ENCODE data around the gene JMJD1C. TPM values are rescaled to one million over a fixed set of nuclear protein-coding genes. Genes with fewer than 3 reads are reported as not detected.
"Not testable (repeated sequence)": the region's sequence is repeated elsewhere in the genome, so short reads cannot be mapped to it uniquely, and the experiment has no call there.

JMJD1C gene
- total RNA-seq, 1 donor from 2014 or later, result 72.9 TPM

DNA sequence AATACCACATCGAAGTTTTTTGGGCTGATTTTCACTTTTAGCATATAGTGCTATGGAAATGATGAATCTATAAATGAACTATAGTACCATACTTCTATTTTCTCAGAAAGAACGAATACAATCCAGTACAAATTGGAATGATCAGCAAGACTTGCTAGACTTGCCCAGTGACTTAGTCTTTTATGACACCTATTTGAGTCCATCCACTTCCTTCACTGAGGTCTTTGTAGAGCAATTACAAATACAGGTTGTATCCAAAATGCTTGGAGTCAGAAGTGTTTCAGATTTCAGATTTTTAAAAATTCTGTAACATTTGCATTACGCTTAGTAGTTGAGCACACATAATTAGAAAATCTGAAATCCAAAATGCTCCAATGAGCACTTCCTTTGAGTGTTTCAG lies 228.4 kb downstream of the JMJD1C start:
- Mint-ChIP-seq H3K4me1 (ENCODE audit: low read depth) (peaks cover 58% of the 10 kb centered on the region), H3K27ac (ENCODE audit: unreplicated experiment) (peak overlapping the region; percentile 51)

DNA sequence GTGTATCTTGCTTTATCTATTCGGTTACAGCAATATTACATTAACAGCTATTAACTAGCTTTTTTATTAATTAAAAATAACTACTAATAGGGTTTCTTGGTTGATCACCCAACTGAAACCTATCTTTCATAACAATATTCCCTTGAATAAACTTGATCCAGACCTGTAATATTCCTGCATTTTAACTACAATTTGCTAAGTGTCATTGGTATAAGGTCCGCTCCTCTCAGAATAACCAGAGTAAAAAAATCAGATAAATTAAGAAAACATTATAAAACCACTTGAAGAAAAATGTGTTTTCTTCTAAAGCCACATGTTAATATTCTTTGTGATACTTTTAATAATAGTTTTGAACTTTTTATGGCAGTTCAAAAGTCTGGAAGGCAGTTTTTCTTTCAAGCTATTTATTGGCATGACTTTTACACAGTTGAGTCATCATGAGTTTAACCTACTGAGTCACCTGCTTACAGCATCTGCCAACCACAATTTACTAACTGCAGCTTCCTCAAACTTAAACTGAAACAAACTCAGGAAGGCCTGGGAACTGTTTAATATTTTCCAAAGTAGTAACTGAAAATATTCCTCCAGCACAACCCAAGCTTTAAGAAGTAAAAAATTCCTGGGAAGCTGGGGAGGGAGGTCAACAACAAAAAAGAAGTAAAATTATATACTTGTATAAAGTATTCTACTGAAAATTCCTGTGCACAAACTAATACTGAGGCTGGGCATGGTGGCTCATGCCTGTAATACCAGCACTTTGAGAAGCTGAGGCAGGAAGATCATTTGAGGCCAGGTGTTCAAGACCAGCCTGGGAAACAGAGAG lies 229.5 kb downstream of the JMJD1C start:
- H3K27me3 Mint-ChIP-seq (ENCODE audit: low read depth), result no peaks in the 10 kb centered on the region
- TF ChIP-seq, protein P1, sequence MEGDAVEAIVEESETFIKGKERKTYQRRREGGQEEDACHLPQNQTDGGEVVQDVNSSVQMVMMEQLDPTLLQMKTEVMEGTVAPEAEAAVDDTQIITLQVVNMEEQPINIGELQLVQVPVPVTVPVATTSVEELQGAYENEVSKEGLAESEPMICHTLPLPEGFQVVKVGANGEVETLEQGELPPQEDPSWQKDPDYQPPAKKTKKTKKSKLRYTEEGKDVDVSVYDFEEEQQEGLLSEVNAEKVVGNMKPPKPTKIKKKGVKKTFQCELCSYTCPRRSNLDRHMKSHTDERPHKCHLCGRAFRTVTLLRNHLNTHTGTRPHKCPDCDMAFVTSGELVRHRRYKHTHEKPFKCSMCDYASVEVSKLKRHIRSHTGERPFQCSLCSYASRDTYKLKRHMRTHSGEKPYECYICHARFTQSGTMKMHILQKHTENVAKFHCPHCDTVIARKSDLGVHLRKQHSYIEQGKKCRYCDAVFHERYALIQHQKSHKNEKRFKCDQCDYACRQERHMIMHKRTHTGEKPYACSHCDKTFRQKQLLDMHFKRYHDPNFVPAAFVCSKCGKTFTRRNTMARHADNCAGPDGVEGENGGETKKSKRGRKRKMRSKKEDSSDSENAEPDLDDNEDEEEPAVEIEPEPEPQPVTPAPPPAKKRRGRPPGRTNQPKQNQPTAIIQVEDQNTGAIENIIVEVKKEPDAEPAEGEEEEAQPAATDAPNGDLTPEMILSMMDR (IDR thresholded peaks at IDR 0.05), result no peak
- no peaks in the 10 kb centered on the region for H3K36me3 Mint-ChIP-seq (ENCODE audit: low read depth)
- peaks cover 59% of the 10 kb centered on the region for H3K4me1 Mint-ChIP-seq (ENCODE audit: low read depth)
- no peak overlapping the region for H3K4me3 Mint-ChIP-seq (ENCODE audit: unreplicated experiment)
- no peak for DNase-seq (ENCODE audit: low spot score)
- H3K27ac Mint-ChIP-seq (ENCODE audit: unreplicated experiment), result peak overlapping the region; percentile 90
- H3K9me3 Mint-ChIP-seq (ENCODE audit: low read depth), result no peaks in the 10 kb centered on the region

More for the DNA sequence above, 228.4 kb downstream of the JMJD1C start:
- Mint-ChIP-seq H3K27me3 (ENCODE audit: low read depth) (no peaks in the 10 kb centered on the region), H3K36me3 (ENCODE audit: low read depth) (no peaks in the 10 kb centered on the region), H3K9me3 (ENCODE audit: low read depth) (no peaks in the 10 kb centered on the region), H3K4me3 (ENCODE audit: unreplicated experiment) (no peak overlapping the region)
- TF ChIP-seq, protein P1 (IDR thresholded peaks at IDR 0.05), result no peak
- DNase-seq (ENCODE audit: low spot score), result no peak

DNA sequence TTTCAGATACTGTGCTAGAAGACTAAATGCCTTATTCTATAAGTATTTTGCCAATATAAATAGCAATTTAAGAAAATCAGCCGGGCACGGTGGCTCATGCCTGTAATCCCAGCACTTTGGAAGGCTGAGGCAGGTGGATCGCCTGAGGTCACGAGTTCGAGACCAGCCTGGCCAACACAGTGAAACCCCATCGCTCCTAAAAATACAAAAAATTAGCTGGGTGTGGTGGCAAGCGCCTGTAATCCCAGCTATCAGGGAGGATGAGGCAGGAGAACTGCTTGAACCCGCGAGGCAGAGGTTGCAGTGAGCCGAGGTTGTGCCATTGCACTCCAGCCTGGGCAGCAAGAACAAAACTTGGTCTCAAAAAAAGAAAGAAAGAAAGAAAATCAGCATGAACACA lies 230.6 kb downstream of the JMJD1C start:
- H3K36me3 Mint-ChIP-seq (ENCODE audit: low read depth); H3K9me3 Mint-ChIP-seq (ENCODE audit: low read depth); H3K4me3 Mint-ChIP-seq (ENCODE audit: unreplicated experiment); DNase-seq (ENCODE audit: low spot score); H3K27me3 Mint-ChIP-seq (ENCODE audit: low read depth): not testable (repeated sequence)
- peaks cover 54% of the 10 kb centered on the region for H3K4me1 Mint-ChIP-seq (ENCODE audit: low read depth)
- peak overlapping the region; percentile 61 for H3K27ac Mint-ChIP-seq (ENCODE audit: unreplicated experiment)

DNA sequence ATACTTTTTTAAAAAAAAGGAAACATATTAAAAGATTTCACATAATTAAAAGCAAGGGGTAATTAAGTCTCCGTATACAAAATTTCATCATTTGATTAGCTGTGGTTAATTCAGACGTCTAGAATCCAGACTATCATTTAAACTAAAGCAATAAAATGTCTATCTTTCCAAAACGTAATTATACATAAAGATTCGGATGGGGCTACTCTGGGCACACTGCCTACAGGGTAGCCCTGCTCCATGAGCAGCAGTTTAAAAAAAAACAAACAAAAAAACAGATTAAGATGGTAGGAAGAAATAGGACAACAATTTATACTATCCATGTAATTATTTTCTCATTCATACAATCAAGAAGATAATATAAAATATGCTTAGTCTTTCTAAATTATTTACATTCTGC lies 236.6 kb downstream of the JMJD1C start:
- Mint-ChIP-seq H3K4me1 (ENCODE audit: low read depth) (peaks cover 43% of the 10 kb centered on the region), H3K9me3 (ENCODE audit: low read depth) (no peaks in the 10 kb centered on the region), H3K4me3 (ENCODE audit: unreplicated experiment) (no peak overlapping the region), H3K27ac (ENCODE audit: unreplicated experiment) (peak overlapping the region; percentile 41), H3K27me3 (ENCODE audit: low read depth) (no peaks in the 10 kb centered on the region), H3K36me3 (ENCODE audit: low read depth) (peaks cover 1% of the 10 kb centered on the region)
- TF ChIP-seq, protein P1 (IDR thresholded peaks at IDR 0.05), result no peak
- DNase-seq (ENCODE audit: low spot score), result no peak

DNA sequence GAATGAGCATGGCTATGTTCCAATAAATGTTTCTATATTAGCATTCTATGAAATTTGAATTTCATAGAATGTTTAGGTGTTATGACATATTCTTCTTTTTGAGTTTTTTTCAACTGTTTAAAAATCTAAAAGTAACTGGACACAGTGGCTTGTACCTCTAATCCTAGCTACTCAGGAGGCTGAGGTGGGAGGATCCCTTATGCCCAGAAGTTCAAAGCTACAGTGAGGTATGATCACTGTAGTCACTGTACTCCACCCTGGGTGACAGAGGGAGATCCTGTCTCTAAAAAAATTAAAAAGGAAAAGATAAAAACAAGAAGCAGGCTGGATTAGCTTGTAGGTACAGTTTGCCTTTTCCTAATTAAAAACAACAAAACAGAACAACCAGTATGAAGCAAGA lies 237.5 kb downstream of the JMJD1C start:
- H3K27ac Mint-ChIP-seq (ENCODE audit: unreplicated experiment), result peak overlapping the region; percentile 12
- no peak overlapping the region for H3K4me3 Mint-ChIP-seq (ENCODE audit: unreplicated experiment)
- peaks cover 42% of the 10 kb centered on the region for H3K4me1 Mint-ChIP-seq (ENCODE audit: low read depth)
- peaks cover 1% of the 10 kb centered on the region for H3K36me3 Mint-ChIP-seq (ENCODE audit: low read depth)
- DNase-seq (ENCODE audit: low spot score), result no peak
- TF ChIP-seq, protein P1 (IDR thresholded peaks at IDR 0.05), result no peak
- no peaks in the 10 kb centered on the region for H3K27me3 Mint-ChIP-seq (ENCODE audit: low read depth)
- no peaks in the 10 kb centered on the region for H3K9me3 Mint-ChIP-seq (ENCODE audit: low read depth)

All from chondrocyte (in vitro differentiated cells).